Fibroblast of lung (primary cell): ENCODE measurements around the gene KIF25.
"Not testable (repeated sequence)": the region's sequence is repeated elsewhere in the genome, so short reads cannot be mapped to it uniquely, and the experiment has no call there.

Experiments
- CTCF ChIP-seq, 2 donors: IDR thresholded peaks in 1 of 2; conservative IDR thresholded peaks in 1 of 2; 1 replicate in 1 of 2; 2 replicates in 1 of 2; pipeline ENCODE4 v1.5.1; 2011 to 2012; ENCODE audit warnings: low read length in 2 of 2, control low read depth in 1 of 2, inconsistent platforms in 1 of 2, low read depth in 1 of 2, mild to moderate bottlenecking in 1 of 2
- EZH2 ChIP-seq: IDR thresholded peaks from 2 replicates; pipeline ENCODE4 v1.5.1; 2012; ENCODE audit warnings: low read length, control low read depth, mild to moderate bottlenecking; ENCODE audit errors: missing control alignments

- not testable (repeated sequence) for TF ChIP-seq EZH2; CTCF (conservative IDR thresholded peaks at IDR 0.05 in 1 of 2, IDR thresholded peaks at IDR 0.05 in 1 of 2; ENCODE audit: low read depth in 1 of 2, low read length in 2 of 2)
Observed at GRCh38 chr6:168077401-168077800, 79.9 kb downstream of the KIF25 start.
